A673 (cell line): ENCODE data around the gene VEGFB. TPM values are rescaled to one million over a fixed set of nuclear protein-coding genes. Genes with fewer than 3 reads are reported as not detected.

ENCODE experiments used
- BruUV-seq: library from RNA; stranded (reverse); fragments of 400-500 nt; replicated peaks from 2 replicates; lab custom pipeline; 2021; lab: Mats Ljungman, UMichigan
- CTCF ChIA-PET: fragments of 300-600 bp; sonication (Branson Sonifier 250); formaldehyde crosslinking; loops from one replicate; lab custom pipeline; 2022; ENCODE audit warnings: antibody characterized with exemption; lab: Charles Lee
- POLR2A ChIA-PET: fragments of 300-600 bp; sonication (Branson Sonifier 250); formaldehyde crosslinking; loops from one replicate; lab custom pipeline; 2022; ENCODE audit warnings: antibody characterized with exemption; ENCODE audit not compliant: low non-redundant PET; lab: Charles Lee
- DNase-seq: peaks from one replicate; pipeline ENCODE4 v3.0.0-alpha.2; 2015; ENCODE audit warnings: low spot score
- H3K27ac ChIP-seq: fragments of 200-600 bp; sonication (generic); 2 replicates; pipeline ENCODE4 v1.5.1; 2016; ENCODE audit warnings: mixed run types, low read depth, mild to moderate bottlenecking, mixed read lengths, antibody characterized with exemption, low read length; ENCODE audit not compliant: poor library complexity, severe bottlenecking
- H3K27me3 ChIP-seq: fragments of 200-600 bp; sonication (generic); replicated peaks from 2 replicates; pipeline ENCODE4 v1.6.1; 2017; ENCODE audit warnings: mixed run types, low read depth, mild to moderate bottlenecking, mixed read lengths, antibody characterized with exemption, low read length; ENCODE audit not compliant: insufficient read depth, poor library complexity
- H3K36me3 ChIP-seq: fragments of 200-600 bp; sonication (generic); 2 replicates; pipeline ENCODE4 v1.6.1; 2016; ENCODE audit warnings: mixed run types, mild to moderate bottlenecking, mixed read lengths, antibody characterized with exemption, low read length; ENCODE audit not compliant: insufficient read depth, poor library complexity, severe bottlenecking
- H3K4me1 ChIP-seq: fragments of 200-600 bp; sonication (generic); 2 replicates; pipeline ENCODE4 v1.6.1; 2017; ENCODE audit warnings: mixed run types, mild to moderate bottlenecking, mixed read lengths, antibody characterized with exemption, low read length; ENCODE audit not compliant: insufficient read depth, poor library complexity, severe bottlenecking
- H3K4me3 ChIP-seq: fragments of 200-600 bp; sonication (generic); 2 replicates; pipeline ENCODE4 v1.5.1; 2016; ENCODE audit warnings: low read depth, mixed run types, mild to moderate bottlenecking, mixed read lengths, low read length; ENCODE audit not compliant: poor library complexity, severe bottlenecking
- H3K9me3 ChIP-seq: fragments of 200-600 bp; sonication (generic); 2 replicates; pipeline ENCODE4 v1.6.1; 2016; ENCODE audit warnings: mixed run types, low read depth, mild to moderate bottlenecking, mixed read lengths, antibody characterized with exemption, low read length; ENCODE audit not compliant: poor library complexity, severe bottlenecking
- EZH2 ChIP-seq: fragments of 200-600 bp; sonication (generic); IDR thresholded peaks from 2 replicates; pipeline ENCODE4 v1.6.1; 2017; ENCODE audit warnings: borderline replicate concordance, low read depth, mild to moderate bottlenecking, mixed read lengths, antibody characterized with exemption, low read length; ENCODE audit not compliant: poor library complexity, severe bottlenecking
- intact Hi-C: fragments of 100-400 bp; cut with micrococcal nuclease; formaldehyde crosslinking; loops from one replicate; pipeline ENCODE4 v1.10.0; 2022; ENCODE audit not compliant: unreplicated experiment
- total RNA-seq: library from RNA; stranded (reverse); gene quantifications from 2 replicates; pipeline ENCODE4 v1.2.3, GENCODE V29; 2021
- TF ChIP-seq, protein P1 (sequence below): fragments of 300-800, 200-600 bp; sonication (generic); conservative IDR thresholded peaks from 2 replicates; pipeline ENCODE4 v1.5.1; 2017; ENCODE audit warnings: low read depth, mild to moderate bottlenecking, antibody characterized with exemption, low read length, moderate library complexity, mixed read lengths

VEGFB gene
- total RNA-seq, 1 experiment from 2014 or later: 93.3 TPM

GRCh38 chr11:64255135-64256128 is 21.0 kb downstream of the VEGFB start:
- Histone ChIP-seq H3K27ac (no peak overlapping the region), H3K4me1 (peaks cover 9% of the 10 kb centered on the region), H3K36me3 (peaks cover 51% of the 10 kb centered on the region), H3K4me3 (no peak overlapping the region), H3K9me3 (no peaks in the 10 kb centered on the region), H3K27me3 (no peaks in the 10 kb centered on the region)
- no peak for DNase-seq
- TF ChIP-seq, protein P1, sequence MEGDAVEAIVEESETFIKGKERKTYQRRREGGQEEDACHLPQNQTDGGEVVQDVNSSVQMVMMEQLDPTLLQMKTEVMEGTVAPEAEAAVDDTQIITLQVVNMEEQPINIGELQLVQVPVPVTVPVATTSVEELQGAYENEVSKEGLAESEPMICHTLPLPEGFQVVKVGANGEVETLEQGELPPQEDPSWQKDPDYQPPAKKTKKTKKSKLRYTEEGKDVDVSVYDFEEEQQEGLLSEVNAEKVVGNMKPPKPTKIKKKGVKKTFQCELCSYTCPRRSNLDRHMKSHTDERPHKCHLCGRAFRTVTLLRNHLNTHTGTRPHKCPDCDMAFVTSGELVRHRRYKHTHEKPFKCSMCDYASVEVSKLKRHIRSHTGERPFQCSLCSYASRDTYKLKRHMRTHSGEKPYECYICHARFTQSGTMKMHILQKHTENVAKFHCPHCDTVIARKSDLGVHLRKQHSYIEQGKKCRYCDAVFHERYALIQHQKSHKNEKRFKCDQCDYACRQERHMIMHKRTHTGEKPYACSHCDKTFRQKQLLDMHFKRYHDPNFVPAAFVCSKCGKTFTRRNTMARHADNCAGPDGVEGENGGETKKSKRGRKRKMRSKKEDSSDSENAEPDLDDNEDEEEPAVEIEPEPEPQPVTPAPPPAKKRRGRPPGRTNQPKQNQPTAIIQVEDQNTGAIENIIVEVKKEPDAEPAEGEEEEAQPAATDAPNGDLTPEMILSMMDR: no peak
- no peak for TF ChIP-seq EZH2
- BruUV-seq: no TSS peak
- intact Hi-C loops: no loop called here
- POLR2A ChIA-PET: no interaction called here
- CTCF ChIA-PET: no interaction called here

GRCh38 chr11:64256300-64256699 is 21.9 kb downstream of the VEGFB start:
- ChIA-PET POLR2A (interaction anchor here (0.5 kb wide), 1 partner anchor 92 kb away, joined by 4 read pairs; no protein-coding TSS in a partner anchor), CTCF (no interaction called here)
- no peaks in the 10 kb centered on the region for H3K27me3 ChIP-seq
- H3K27ac ChIP-seq: no peak overlapping the region
- TF ChIP-seq, protein P1: no peak
- no peak for TF ChIP-seq EZH2
- H3K4me1 ChIP-seq: peaks cover 4% of the 10 kb centered on the region
- intact Hi-C loops: no loop called here
- no peak overlapping the region for H3K4me3 ChIP-seq
- no peak for DNase-seq
- peaks cover 54% of the 10 kb centered on the region for H3K36me3 ChIP-seq
- no peaks in the 10 kb centered on the region for H3K9me3 ChIP-seq
- no TSS peak for BruUV-seq

GRCh38 chr11:64258356-64258755 is 24.0 kb downstream of the VEGFB start:
- H3K4me3 ChIP-seq: no peak overlapping the region
- no TSS peak for BruUV-seq
- TF ChIP-seq, protein P1: no peak
- TF ChIP-seq EZH2: no peak
- ChIA-PET POLR2A (no interaction called here), CTCF (no interaction called here)
- no peak overlapping the region for H3K27ac ChIP-seq
- no peaks in the 10 kb centered on the region for H3K9me3 ChIP-seq
- no peaks in the 10 kb centered on the region for H3K4me1 ChIP-seq
- no peak for DNase-seq
- H3K36me3 ChIP-seq: peaks cover 72% of the 10 kb centered on the region
- intact Hi-C loops: no loop called here
- H3K27me3 ChIP-seq: no peaks in the 10 kb centered on the region
